Tibial artery (tissue), 4 donors: ENCODE measurements around the gene CMAS.
"Not testable (repeated sequence)": the region's sequence is repeated elsewhere in the genome, so short reads cannot be mapped to it uniquely, and the experiment has no call there.

ENCODE experiments used
- DNase-seq, 2 donors: peaks; one replicate each; pipeline ENCODE4 v3.0.0-alpha.2; 2019
- H3K27ac ChIP-seq, 2 donors: fragments of 200-600 bp; sonication (generic) in 1 of 2; 1 replicate in 1 of 2; 2 replicates in 1 of 2; pipeline ENCODE4 v1.5.1; 2018 to 2019; ENCODE audit warnings: mild to moderate bottlenecking in 1 of 2
- H3K27me3 ChIP-seq, 2 donors: fragments of 200-600 bp; sonication (generic) in 1 of 2; one replicate each; pipeline versions ENCODE4 v1.5.1 to v1.6.0; 2016 to 2019
- H3K36me3 ChIP-seq, 3 donors: fragments of 200-600 bp; sonication (generic) in 2 of 3; one replicate each; pipeline ENCODE4 v1.5.1; 2016 to 2019; ENCODE audit warnings: mild to moderate bottlenecking in 2 of 3
- H3K4me1 ChIP-seq, 4 donors: fragments of 200-600 bp; sonication (generic) in 2 of 4; 1 replicate in 3 of 4; 2 replicates in 1 of 4; pipeline ENCODE4 v1.5.1; 2016 to 2019
- H3K4me3 ChIP-seq, 2 donors: fragments of 200-600 bp; sonication (generic) in 1 of 2; 1 replicate in 1 of 2; 2 replicates in 1 of 2; pipeline ENCODE4 v1.5.1; 2018 to 2019; ENCODE audit warnings: mild to moderate bottlenecking in 2 of 2
- H3K9me3 ChIP-seq, 3 donors: fragments of 200-600 bp; sonication (generic) in 1 of 3; one replicate each; pipeline ENCODE4 v1.5.1; 2016 to 2019
- CTCF ChIP-seq, 2 experiments: fragments of 200-600 bp in 1 of 2; fragments of 450-650 bp in 1 of 2; IDR thresholded peaks; one replicate each; pipeline ENCODE4 v1.5.1; 2017 to 2019; ENCODE audit warnings: antibody characterized with exemption in 2 of 2, mild to moderate bottlenecking in 1 of 2, moderate library complexity in 1 of 2
- intact Hi-C: fragments of 100-400 bp; cut with DNase I; formaldehyde crosslinking; loops from one replicate; pipeline ENCODE4 v1.15.0; 2023; ENCODE audit warnings: low total_unique reads

The CMAS gene

GRCh38 chr12:22014041-22014782, 31.8 kb upstream of the CMAS start:
- TF ChIP-seq CTCF (IDR thresholded peaks at IDR 0.05) = no peak
- H3K4me1 ChIP-seq = no peaks in the 10 kb centered on the region
- no peaks in the 10 kb centered on the region for H3K36me3 ChIP-seq
- no peak overlapping the region for H3K4me3 ChIP-seq
- H3K27me3 ChIP-seq = no peaks in the 10 kb centered on the region
- H3K9me3 ChIP-seq = no peaks in the 10 kb centered on the region
- DNase-seq = no peak
- no peak overlapping the region for H3K27ac ChIP-seq
- intact Hi-C loops = no loop called here

GRCh38 chr12:22014783-22015144, 31.3 kb upstream of the CMAS start:
- intact Hi-C loops = no loop called here
- no peak for TF ChIP-seq CTCF (IDR thresholded peaks at IDR 0.05)
- Histone ChIP-seq H3K4me1 (no peaks in the 10 kb centered on the region), H3K36me3 (no peaks in the 10 kb centered on the region), H3K4me3 (no peak overlapping the region), H3K27ac (no peak overlapping the region), H3K9me3 (no peaks in the 10 kb centered on the region), H3K27me3 (no peaks in the 10 kb centered on the region)
- no peak for DNase-seq

- no peak for DNase-seq
- no peaks in the 10 kb centered on the region for H3K27me3 ChIP-seq
- no peak overlapping the region for H3K4me3 ChIP-seq
- no peak for TF ChIP-seq CTCF (IDR thresholded peaks at IDR 0.05)
- H3K9me3 ChIP-seq = no peaks in the 10 kb centered on the region
- no peak overlapping the region for H3K27ac ChIP-seq
- no peaks in the 10 kb centered on the region for H3K4me1 ChIP-seq
- H3K36me3 ChIP-seq = no peaks in the 10 kb centered on the region
- intact Hi-C loops = no loop called here
Measured at GRCh38 chr12:22016982-22017381, 29.0 kb upstream of the CMAS start.

DNA sequence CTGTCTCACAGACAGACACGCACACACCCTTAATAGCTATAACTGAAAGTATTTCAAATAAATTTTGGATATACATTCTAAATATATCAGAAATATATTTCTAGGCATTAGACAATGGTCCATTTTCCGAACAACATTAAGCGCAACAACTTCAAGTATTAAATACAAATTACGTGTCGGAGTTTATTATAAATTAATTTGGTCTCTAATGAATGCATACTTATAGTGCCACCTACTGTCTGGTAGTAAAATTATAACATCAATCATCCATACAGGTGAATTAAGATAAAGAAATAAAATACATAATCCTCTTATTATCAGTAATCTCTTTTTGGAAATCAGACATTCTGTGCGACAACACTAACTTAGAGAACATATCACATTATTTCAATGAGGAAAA, 27.2 kb upstream of the CMAS start:
- DNase-seq = no peak
- Histone ChIP-seq H3K4me1 (no peaks in the 10 kb centered on the region), H3K27me3 (no peaks in the 10 kb centered on the region), H3K36me3 (no peaks in the 10 kb centered on the region), H3K27ac (no peak overlapping the region), H3K9me3 (no peaks in the 10 kb centered on the region), H3K4me3 (no peak overlapping the region)
- intact Hi-C loops = no loop called here
- TF ChIP-seq CTCF (IDR thresholded peaks at IDR 0.05) = peak; percentile 34 to 35

DNA sequence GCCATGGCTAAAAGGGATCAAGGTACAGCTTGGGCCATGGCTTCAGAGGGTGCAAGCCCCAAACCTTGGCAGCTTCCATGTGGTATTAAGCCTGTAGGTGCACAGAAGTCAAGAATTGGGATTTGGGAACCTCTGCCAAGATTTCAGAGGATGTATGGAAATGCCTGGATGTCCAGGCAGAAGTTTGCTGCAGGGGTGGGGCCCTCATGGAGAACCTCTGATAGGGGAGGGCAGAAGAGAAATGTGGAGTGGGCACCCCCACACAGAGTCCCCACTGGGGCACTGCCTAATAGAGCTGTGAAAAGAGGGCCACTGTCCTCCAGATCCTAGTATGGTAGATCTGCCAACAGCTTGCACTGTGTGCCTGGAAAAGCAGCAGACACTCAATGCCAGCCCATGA, 22.5 kb upstream of the CMAS start:
- H3K36me3 ChIP-seq, H3K4me3 ChIP-seq, DNase-seq, H3K4me1 ChIP-seq, H3K27me3 ChIP-seq, H3K27ac ChIP-seq, H3K9me3 ChIP-seq, intact Hi-C loops: not testable (repeated sequence)

DNA sequence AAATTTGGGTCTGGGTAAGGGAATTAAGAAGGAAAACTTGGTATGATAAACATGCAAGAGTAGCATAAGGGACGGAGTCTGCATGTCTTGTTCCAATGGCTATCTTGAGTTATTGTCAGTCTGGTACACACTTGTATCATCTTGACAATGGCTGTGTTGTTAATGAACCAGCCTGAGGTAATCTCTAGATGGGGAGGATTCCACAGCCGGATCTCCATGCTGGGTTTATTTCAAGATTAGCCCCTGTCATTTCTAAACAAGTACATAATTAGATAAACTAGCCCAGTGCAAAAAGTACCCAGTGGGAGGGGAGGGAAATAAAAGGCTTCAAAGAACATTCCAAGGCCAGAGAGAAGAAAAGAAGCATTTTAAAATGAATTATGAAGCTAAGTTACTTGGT, 16.5 kb upstream of the CMAS start:
- Histone ChIP-seq H3K9me3 (no peaks in the 10 kb centered on the region), H3K27ac (no peak overlapping the region), H3K36me3 (no peaks in the 10 kb centered on the region), H3K4me1 (peaks cover 0 to 5% (median 0%) of the 10 kb centered on the region in 4 donors), H3K4me3 (no peak overlapping the region), H3K27me3 (no peaks in the 10 kb centered on the region)
- TF ChIP-seq CTCF (IDR thresholded peaks at IDR 0.05) = no peak
- DNase-seq = no peak
- intact Hi-C loops = no loop called here
